CD14-positive monocyte (primary cell): Measurements from ENCODE around the gene PIEZO1. TPM values are rescaled to one million over a fixed set of nuclear protein-coding genes. Genes with fewer than 3 reads are reported as not detected.

Source experiments
- DNase-seq, 3 donors: peaks; one replicate each; pipeline ENCODE4 v3.0.0-alpha.2; 2011 to 2022
- H2AFZ ChIP-seq: 2 replicates; pipeline ENCODE4 v1.6.0; 2012; ENCODE audit warnings: mild to moderate bottlenecking, low read depth, low read length, inconsistent platforms; ENCODE audit not compliant: insufficient read depth, poor library complexity, severe bottlenecking
- H3K27ac ChIP-seq, 2 donors: 1 replicate in 1 of 2; 2 replicates in 1 of 2; pipeline ENCODE4 v1.5.1; 2012 to 2013; ENCODE audit warnings: low read length in 2 of 2, control low read depth in 1 of 2, inconsistent platforms in 1 of 2, low read depth in 1 of 2, mild to moderate bottlenecking in 1 of 2
- H3K27me3 ChIP-seq, 2 donors: one replicate each; pipeline versions ENCODE4 v1.6.0 to v1.6.1; 2011 to 2013; ENCODE audit warnings: low read length in 2 of 2; ENCODE audit not compliant: control insufficient read depth in 2 of 2, insufficient read depth in 2 of 2
- H3K36me3 ChIP-seq, 2 donors: replicated peaks in 1 of 2; 1 replicate in 1 of 2; 2 replicates in 1 of 2; pipeline versions ENCODE4 v1.5.1 to v1.6.1; 2012 to 2013; ENCODE audit warnings: low read length in 2 of 2, control low read depth in 1 of 2, inconsistent platforms in 1 of 2, mild to moderate bottlenecking in 1 of 2; ENCODE audit not compliant: insufficient read depth in 2 of 2, control insufficient read depth in 1 of 2
- H3K4me1 ChIP-seq, 2 donors: 1 replicate in 1 of 2; 2 replicates in 1 of 2; pipeline versions ENCODE4 v1.5.1 to v1.6.1; 2012 to 2013; ENCODE audit warnings: low read length in 2 of 2, control low read depth in 1 of 2, inconsistent platforms in 1 of 2, mild to moderate bottlenecking in 1 of 2, moderate library complexity in 1 of 2; ENCODE audit not compliant: insufficient read depth in 2 of 2, control insufficient read depth in 1 of 2
- H3K4me2 ChIP-seq: replicated peaks from 2 replicates; pipeline ENCODE3; 2012; ENCODE audit warnings: low read length, moderate library complexity, mild to moderate bottlenecking; ENCODE audit not compliant: poor library complexity, severe bottlenecking; ENCODE audit errors: extremely low read depth
- H3K4me3 ChIP-seq, 3 experiments: fragments of 200-600 bp in 1 of 3; sonication (generic) in 1 of 3; replicated peaks in 1 of 3; 1 replicate in 2 of 3; 2 replicates in 1 of 3; pipeline ENCODE4 v1.5.1; 2011 to 2013; ENCODE audit warnings: low read length in 3 of 3, mild to moderate bottlenecking in 3 of 3, control low read depth in 2 of 3, low read depth in 2 of 3, inconsistent platforms in 1 of 3, moderate library complexity in 1 of 3
- H3K79me2 ChIP-seq: 2 replicates; pipeline ENCODE4 v1.6.0; 2012; ENCODE audit warnings: mild to moderate bottlenecking, control low read depth, inconsistent platforms, low read length, moderate library complexity; ENCODE audit not compliant: insufficient read depth
- H3K9ac ChIP-seq: 2 replicates; pipeline ENCODE4 v1.6.0; 2017; ENCODE audit warnings: low read length, mild to moderate bottlenecking; ENCODE audit not compliant: insufficient read depth, poor library complexity, severe bottlenecking
- H3K9me3 ChIP-seq, 2 donors: replicated peaks in 1 of 2; 1 replicate in 1 of 2; 2 replicates in 1 of 2; pipeline versions ENCODE4 v1.5.1 to v1.6.1; 2012 to 2013; ENCODE audit warnings: low read length in 2 of 2, control low read depth in 1 of 2; ENCODE audit not compliant: control insufficient read depth in 1 of 2, insufficient read depth in 1 of 2
- H4K20me1 ChIP-seq: 2 replicates; pipeline ENCODE4 v1.6.0; 2012; ENCODE audit warnings: mild to moderate bottlenecking, low read length, control low read depth, moderate library complexity; ENCODE audit not compliant: insufficient read depth
- H3K27ac Mint-ChIP-seq, 7 donors: one replicate each; pipeline ENCODE4 v1.8.0; 2020; ENCODE audit warnings: mild to moderate bottlenecking in 7 of 7, mixed read lengths in 7 of 7, moderate library complexity in 6 of 7, inconsistent platforms in 2 of 7
- H3K27me3 Mint-ChIP-seq, 3 donors: one replicate each; pipeline ENCODE4 v1.8.0; 2021 to 2022; ENCODE audit warnings: low read depth in 3 of 3, mild to moderate bottlenecking in 3 of 3, mixed read lengths in 3 of 3, moderate library complexity in 3 of 3, inconsistent platforms in 1 of 3
- H3K36me3 Mint-ChIP-seq, 2 donors: one replicate each; pipeline ENCODE4 v1.8.0; 2020; ENCODE audit warnings: mixed read lengths in 2 of 2, inconsistent platforms in 1 of 2, mild to moderate bottlenecking in 1 of 2
- H3K4me1 Mint-ChIP-seq: one replicate; pipeline ENCODE4 v1.8.0; 2020; ENCODE audit warnings: mild to moderate bottlenecking, mixed read lengths
- H3K4me3 Mint-ChIP-seq, 2 donors: one replicate each; pipeline ENCODE4 v1.8.0; 2020; ENCODE audit warnings: mild to moderate bottlenecking in 2 of 2, mixed read lengths in 2 of 2, moderate library complexity in 1 of 2
- H3K9me3 Mint-ChIP-seq, 7 donors: one replicate each; pipeline ENCODE4 v1.8.0; 2020 to 2022; ENCODE audit warnings: mixed read lengths in 7 of 7, mild to moderate bottlenecking in 6 of 7, moderate library complexity in 6 of 7, inconsistent platforms in 2 of 7
- WGBS: methylation state at CpG from one replicate; pipeline ENCODE4 v1.1.5; 2013; ENCODE audit warnings: missing lambda C conversion rate; ENCODE audit not compliant: insufficient coverage; 5-methylcytosine and 5-hydroxymethylcytosine counted together
- intact Hi-C, 2 donors: fragments of 100-400 bp; cut with micrococcal nuclease; formaldehyde crosslinking; loops; one replicate each; pipeline versions ENCODE4 v1.15.0 to v1.15.1; 2023
- polyA plus RNA-seq, 3 donors: library from polyadenylated mRNA; depleted of rRNA in 1 of 3; unstranded in 2 of 3; stranded (reverse) in 1 of 3; fragments of 300-500 nt in 2 of 3; fragments of >200 nt in 1 of 3; fragmentation: Illumina TruSeq in 2 of 3; gene quantifications; 1 replicate in 2 of 3; 2 replicates in 1 of 3; pipeline ENCODE4 v1.2.3, GENCODE V29; 2012 to 2021
- TF ChIP-seq, protein P1 (sequence below): fragments of 200-600 bp; IDR thresholded peaks from one replicate; pipeline ENCODE4 v1.8.0; 2022; ENCODE audit warnings: antibody characterized with exemption, mild to moderate bottlenecking

PIEZO1 gene
- polyA plus RNA-seq, 3 donors: 10.2 to 405 (median 15.0) TPM

- WGBS: 97% methylated on average over 16 of the region's 16 CpGs
- Histone ChIP-seq H3K36me3 (peaks cover 77 to 94% of the 10 kb centered on the region in 2 donors), H3K9ac (no peak overlapping the region)
Observed at GRCh38 chr16:88735121-88735520, 49.9 kb downstream of the PIEZO1 start.

DNA sequence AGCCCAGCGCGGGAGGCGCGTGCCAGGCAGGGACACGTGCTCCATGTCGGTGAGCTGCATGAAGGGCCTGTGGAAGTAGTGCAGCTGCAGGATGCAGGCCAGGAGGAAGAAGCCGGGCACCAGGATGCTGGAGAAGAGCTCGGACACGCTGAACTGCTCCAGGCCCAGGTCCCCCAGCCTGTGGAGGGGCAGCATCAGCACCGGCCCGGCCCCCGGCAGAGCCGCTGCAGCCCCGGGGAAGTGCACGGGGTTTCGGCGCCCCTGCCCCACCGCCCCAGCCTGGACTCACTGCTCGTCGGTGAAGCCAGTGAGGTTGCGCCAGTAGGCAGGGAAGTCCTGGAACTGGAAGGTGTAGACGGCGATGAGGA, 50.7 kb downstream of the PIEZO1 start:
- H4K20me1 ChIP-seq: peaks cover 93% of the 10 kb centered on the region
- H3K9me3 Mint-ChIP-seq: no peaks in the 10 kb centered on the region
- H3K4me1 ChIP-seq: no peaks in the 10 kb centered on the region
- peaks cover 51 to 77% of the 10 kb centered on the region in 2 donors for H3K36me3 Mint-ChIP-seq
- WGBS: 93% methylated on average over 23 of the region's 23 CpGs
- no peak overlapping the region for H3K4me3 ChIP-seq
- TF ChIP-seq, protein P1, sequence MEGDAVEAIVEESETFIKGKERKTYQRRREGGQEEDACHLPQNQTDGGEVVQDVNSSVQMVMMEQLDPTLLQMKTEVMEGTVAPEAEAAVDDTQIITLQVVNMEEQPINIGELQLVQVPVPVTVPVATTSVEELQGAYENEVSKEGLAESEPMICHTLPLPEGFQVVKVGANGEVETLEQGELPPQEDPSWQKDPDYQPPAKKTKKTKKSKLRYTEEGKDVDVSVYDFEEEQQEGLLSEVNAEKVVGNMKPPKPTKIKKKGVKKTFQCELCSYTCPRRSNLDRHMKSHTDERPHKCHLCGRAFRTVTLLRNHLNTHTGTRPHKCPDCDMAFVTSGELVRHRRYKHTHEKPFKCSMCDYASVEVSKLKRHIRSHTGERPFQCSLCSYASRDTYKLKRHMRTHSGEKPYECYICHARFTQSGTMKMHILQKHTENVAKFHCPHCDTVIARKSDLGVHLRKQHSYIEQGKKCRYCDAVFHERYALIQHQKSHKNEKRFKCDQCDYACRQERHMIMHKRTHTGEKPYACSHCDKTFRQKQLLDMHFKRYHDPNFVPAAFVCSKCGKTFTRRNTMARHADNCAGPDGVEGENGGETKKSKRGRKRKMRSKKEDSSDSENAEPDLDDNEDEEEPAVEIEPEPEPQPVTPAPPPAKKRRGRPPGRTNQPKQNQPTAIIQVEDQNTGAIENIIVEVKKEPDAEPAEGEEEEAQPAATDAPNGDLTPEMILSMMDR: no peak
- H3K9me3 ChIP-seq: no peaks in the 10 kb centered on the region
- H3K27me3 ChIP-seq: no peaks in the 10 kb centered on the region
- H3K27ac ChIP-seq: no peak overlapping the region
- no peak for DNase-seq
- H3K79me2 ChIP-seq: peaks cover 30% of the 10 kb centered on the region
- H3K4me1 Mint-ChIP-seq: no peaks in the 10 kb centered on the region
- no peak overlapping the region for H3K4me3 Mint-ChIP-seq
- peaks cover 74 to 92% of the 10 kb centered on the region in 2 donors for H3K36me3 ChIP-seq
- intact Hi-C loops: no loop called here
- H3K27ac Mint-ChIP-seq: no peak overlapping the region
- no peak overlapping the region for H3K9ac ChIP-seq
- no peak overlapping the region for H3K4me2 ChIP-seq
- no peak overlapping the region for H2AFZ ChIP-seq
- peaks cover 0 to 1% (median 0%) of the 10 kb centered on the region in 3 donors for H3K27me3 Mint-ChIP-seq

More at GRCh38 chr16:88735121-88735520, 49.9 kb downstream of the PIEZO1 start:
- no peak overlapping the region for H3K27ac ChIP-seq
- TF ChIP-seq, protein P1: no peak
- no peaks in the 10 kb centered on the region for H3K27me3 ChIP-seq
- H3K4me1 Mint-ChIP-seq: no peaks in the 10 kb centered on the region
- no peak overlapping the region for H3K4me3 Mint-ChIP-seq
- no peaks in the 10 kb centered on the region for H3K27me3 Mint-ChIP-seq
- H3K79me2 ChIP-seq: peaks cover 27% of the 10 kb centered on the region
- no peak overlapping the region for H3K4me3 ChIP-seq
- no peak overlapping the region for H3K27ac Mint-ChIP-seq
- intact Hi-C loops: loop anchor here (5.0 kb wide), 2 partner anchors 122 to 127 kb away; partner anchors contain the start of genes GALNS (in 1 of the 2) and TRAPPC2L (in 1 of the 2)
- no peak for DNase-seq
- no peaks in the 10 kb centered on the region for H3K9me3 ChIP-seq
- H2AFZ ChIP-seq: no peak overlapping the region
- H3K36me3 Mint-ChIP-seq: peaks cover 47 to 75% of the 10 kb centered on the region in 2 donors
- H3K4me2 ChIP-seq: no peak overlapping the region
- H3K4me1 ChIP-seq: no peaks in the 10 kb centered on the region
- no peaks in the 10 kb centered on the region for H3K9me3 Mint-ChIP-seq
- peaks cover 96% of the 10 kb centered on the region for H4K20me1 ChIP-seq
